Left renal pelvis (tissue), 4 donors: ENCODE results near the gene FGD5. TPM values are rescaled to one million over a fixed set of nuclear protein-coding genes. Genes with fewer than 3 reads are reported as not detected.

Source experiments
- DNase-seq, 4 donors: peaks; one replicate each; pipeline ENCODE4 v3.0.0-alpha.2; 2013; ENCODE audit warnings: low read depth in 4 of 4, low spot score in 3 of 4
- polyA plus RNA-seq, 4 donors: library from polyadenylated mRNA; unstranded; fragments of 120-200 nt; gene quantifications; one replicate each; pipeline ENCODE4 v1.2.1, GENCODE V29; 2013; ENCODE audit not compliant: insufficient read length in 4 of 4

Gene FGD5
- polyA plus RNA-seq, 4 donors, result 21.6 to 37.3 (median 23.1) TPM

- DNase-seq, result no peak
Observed at GRCh38 chr3:14786369-14786768, 32.4 kb upstream of the FGD5 start.

DNA sequence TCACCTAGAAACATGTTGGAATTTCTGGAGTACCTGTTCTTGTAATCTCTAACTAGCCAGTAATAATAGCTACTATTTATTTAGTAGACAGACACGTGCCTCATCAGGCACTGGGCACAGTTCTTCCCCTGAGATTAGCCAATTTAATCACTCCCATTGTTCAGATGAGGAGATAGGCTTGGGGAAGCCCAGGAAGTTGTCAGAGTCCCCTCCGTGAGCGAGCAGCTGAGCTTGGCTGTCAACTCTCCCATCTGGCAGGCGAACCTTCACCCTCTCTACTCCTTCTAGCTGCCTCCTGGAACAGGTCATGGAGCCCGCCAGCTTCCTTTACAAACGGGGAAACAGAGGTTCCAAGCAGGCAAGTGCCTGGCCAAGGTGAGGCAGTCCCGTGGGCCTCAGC is 31.1 kb upstream of the FGD5 start:
- no peak for DNase-seq

DNA sequence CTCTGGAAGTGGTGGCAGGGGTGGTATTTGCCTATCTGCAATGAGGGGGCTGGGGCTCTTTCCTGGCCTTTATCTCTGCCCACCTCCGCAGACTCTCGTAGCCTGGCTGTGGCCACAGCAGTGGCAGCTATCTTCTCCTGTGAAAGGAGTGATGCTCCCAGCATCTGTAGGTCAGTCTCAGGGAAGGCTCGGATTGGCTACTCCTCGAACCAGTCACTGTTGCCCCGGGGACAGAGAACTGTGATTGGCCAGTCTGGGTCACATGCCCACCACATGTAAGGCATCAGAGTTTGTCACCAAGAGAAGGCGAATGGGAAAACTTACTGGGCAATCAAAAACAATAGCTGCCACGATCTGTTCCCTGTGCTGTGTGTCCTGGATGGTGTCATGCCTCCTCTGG is 30.1 kb upstream of the FGD5 start:
- no peak for DNase-seq

DNA sequence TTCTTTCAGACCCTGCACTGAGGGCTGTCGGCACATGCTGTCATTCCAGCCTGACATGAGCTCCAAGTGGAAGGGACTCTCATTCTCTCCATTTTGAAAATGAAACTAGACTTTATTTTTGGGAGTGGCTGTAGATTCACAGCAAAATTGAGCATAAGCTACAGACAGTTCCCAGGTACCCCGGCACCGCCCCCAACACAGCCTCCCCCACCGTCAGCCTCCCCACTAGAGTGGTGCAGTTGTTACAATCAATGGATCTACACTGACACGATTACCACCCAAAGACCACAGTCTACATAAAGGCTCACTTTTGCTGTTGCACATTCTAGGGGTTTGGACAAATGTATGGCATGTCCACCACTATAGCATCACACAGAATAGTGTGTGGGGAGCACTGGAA is 29.5 kb upstream of the FGD5 start:
- no peak for DNase-seq

- DNase-seq, result no peak
Observed at GRCh38 chr3:14789640-14790285, 29.0 kb upstream of the FGD5 start.

DNA sequence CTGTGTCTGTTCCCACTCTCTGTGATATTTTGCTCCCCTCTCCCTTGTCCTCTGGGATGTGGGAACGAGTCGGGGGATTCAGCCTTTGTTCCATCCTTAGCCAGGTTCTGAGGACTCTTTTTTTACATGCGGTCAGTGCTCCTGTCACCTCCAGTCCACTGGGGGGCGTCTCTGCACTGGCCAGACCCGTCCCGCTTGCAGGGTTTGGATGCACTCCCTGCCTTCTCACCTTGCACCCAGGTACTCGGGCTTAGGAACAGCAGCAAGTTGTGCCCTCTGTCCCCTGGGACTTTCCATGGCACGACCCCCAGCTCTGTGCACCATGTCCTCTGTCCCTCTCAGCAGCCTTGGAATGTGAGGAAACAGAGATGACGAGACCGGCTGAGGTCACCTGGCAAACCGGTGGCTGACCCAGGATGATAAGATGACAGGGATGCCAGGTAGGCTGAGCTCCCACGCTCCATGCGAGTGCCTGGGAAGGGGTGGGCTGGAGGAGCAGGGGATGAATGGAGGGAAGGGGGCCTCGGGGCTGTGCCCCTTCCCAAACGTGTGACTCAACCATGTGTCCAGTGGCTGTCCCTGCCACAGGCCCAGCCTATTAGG is 27.3 kb upstream of the FGD5 start:
- no peak for DNase-seq

DNA sequence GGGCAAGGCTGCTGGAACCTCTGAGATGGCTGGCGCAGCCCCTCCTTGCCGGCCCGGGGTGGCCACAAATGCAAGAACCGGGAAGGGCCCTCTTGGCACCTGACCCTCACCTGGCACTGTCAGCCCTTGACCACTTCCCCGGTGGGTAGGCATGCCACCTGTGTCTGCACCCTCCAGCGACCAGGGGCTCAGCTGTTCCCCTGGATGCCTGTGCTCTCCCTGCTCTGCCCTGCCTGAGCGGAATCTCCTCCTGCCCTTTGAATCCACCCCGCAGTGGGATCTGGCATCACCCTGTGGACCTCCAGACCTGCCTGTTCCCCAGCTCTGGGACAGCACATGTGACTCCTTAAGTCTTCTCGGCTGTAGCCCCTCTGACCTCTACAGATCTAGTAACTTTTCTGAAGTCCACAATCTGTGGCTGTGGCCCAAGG is 26.1 kb upstream of the FGD5 start:
- no peak for DNase-seq

GRCh38 chr3:14793126-14793857 is 25.5 kb upstream of the FGD5 start:
- DNase-seq, result no peak

- DNase-seq, result no peak
Observed at GRCh38 chr3:14793858-14794234, 24.9 kb upstream of the FGD5 start.

- DNase-seq, result no peak
Observed at GRCh38 chr3:14794435-14794834, 24.3 kb upstream of the FGD5 start.

GRCh38 chr3:14795996-14796395 is 22.8 kb upstream of the FGD5 start:
- no peak for DNase-seq

DNA sequence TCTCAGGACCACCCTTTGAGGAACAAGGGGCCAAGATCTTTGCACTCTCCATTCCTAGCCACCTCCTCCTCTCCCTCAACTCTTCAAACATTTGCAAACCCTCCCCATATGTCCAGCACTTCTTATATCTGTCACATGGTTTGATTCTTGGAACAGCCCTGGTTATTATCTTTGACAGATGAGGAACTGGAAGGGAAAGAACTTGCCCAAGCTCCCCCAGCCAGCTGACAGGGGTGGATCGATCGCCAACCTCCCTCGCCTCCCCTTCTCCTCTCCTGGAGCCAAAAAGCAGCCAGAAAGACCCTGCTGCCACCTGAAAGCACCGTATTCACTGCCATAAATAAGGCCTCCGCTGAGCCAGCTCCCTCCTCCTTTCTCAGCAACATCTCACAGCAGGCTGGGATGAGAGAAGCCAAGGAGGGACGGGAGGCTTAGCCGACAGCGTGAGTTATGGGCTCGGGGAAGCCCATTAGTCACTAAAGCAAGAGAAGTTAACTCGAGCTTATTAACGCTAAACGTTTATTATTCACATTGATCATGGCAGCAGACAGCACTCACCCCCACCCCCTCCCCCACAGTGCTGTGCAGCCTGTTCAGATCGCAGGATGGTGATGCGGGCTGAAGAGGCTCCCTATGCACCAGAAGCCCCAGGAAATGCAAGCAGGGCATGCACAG is 22.2 kb upstream of the FGD5 start:
- DNase-seq, result no peak

- no peak for DNase-seq
Observed at GRCh38 chr3:14797731-14798130, 21.0 kb upstream of the FGD5 start.

DNA sequence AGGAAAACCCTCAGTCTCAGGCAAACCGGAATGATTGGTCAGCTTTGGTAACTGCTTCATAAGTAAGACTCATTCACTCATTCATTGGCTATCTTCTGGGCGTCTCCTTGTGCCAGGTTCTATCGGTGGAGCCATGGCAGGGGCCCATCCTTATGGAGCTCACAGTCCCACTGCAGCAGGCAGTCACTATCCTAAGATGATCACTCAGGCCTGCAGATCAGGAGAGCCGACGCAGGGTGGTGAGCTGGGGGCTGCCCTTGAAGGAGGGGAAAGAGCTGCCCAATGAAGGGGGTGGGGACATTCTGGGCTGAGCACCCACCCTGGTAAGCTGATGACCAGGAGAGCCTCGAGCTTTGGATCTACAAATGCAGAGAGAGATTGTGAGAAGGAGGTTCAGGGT is 20.5 kb upstream of the FGD5 start:
- no peak for DNase-seq

DNA sequence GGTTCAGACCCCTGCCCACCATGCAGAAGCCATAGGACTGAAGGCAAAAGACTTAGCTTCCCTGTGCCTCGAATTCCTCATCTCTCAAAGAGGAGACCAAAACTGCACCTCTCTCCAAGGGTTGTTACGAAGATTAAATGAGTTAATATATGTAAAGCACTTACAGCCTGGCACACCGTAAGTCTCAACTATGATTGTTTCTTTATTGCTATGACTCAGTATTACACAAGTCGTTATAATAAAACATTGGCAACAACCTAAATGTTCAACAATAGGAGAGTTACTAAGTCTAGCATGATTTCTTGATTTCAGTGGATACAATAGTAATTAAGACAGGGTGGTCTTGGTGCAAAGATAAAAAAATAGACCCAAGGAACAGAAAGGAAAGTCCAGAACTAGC is 19.6 kb upstream of the FGD5 start:
- DNase-seq, result no peak

GRCh38 chr3:14801031-14801430 is 17.7 kb upstream of the FGD5 start:
- DNase-seq, result no peak

DNA sequence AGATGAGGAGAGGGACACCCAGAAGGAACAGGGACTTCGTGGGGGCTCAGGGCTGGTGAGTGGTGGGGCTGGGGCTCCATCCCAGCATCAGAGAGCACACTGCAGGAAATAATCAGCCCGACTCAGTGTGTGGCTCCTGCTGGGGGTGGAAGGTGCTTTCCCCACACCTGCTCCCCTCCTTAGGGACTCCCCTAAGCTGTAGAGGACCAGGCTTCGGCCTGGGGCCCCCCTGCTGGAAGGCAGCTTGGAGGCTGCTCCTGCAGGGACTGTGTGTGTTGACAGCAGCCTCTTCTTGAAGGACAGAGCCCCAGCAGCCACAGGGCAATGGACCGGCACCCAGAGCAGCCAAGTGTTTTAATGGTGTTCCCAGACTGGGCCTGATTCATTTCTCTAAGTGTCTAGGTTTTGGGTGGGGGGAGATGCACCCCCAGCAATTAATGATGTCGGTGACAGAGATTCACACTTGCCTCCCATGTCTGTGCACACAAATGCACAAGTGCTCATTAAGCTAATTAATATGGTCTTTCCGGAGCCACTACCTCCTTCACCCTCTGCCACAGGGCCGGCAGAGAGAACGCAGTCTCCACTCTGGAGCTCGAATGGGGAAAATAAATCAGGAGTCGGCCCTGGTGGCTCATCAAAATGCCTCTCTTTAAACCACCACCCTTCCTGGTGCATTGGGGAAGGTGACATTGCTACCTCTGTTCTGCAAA is 16.9 kb upstream of the FGD5 start:
- no peak for DNase-seq

DNA sequence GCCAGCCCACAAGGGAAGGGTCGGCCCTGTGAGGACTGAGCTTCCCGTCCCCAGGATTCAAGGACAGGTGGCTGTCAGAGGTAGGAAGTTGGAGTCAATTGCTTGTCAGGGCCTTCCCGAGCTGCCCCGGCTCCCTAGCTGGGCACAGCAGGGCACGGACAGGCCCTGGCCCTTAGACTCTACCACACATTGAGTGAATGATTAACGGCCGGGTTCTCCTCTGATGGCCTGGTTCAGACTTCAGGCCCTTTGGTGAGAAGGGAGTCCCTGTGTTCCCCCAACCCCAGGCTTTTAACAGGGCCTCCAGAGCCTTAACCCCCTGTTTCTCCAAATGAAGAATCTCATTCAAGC is 16.4 kb upstream of the FGD5 start:
- no peak for DNase-seq

DNA sequence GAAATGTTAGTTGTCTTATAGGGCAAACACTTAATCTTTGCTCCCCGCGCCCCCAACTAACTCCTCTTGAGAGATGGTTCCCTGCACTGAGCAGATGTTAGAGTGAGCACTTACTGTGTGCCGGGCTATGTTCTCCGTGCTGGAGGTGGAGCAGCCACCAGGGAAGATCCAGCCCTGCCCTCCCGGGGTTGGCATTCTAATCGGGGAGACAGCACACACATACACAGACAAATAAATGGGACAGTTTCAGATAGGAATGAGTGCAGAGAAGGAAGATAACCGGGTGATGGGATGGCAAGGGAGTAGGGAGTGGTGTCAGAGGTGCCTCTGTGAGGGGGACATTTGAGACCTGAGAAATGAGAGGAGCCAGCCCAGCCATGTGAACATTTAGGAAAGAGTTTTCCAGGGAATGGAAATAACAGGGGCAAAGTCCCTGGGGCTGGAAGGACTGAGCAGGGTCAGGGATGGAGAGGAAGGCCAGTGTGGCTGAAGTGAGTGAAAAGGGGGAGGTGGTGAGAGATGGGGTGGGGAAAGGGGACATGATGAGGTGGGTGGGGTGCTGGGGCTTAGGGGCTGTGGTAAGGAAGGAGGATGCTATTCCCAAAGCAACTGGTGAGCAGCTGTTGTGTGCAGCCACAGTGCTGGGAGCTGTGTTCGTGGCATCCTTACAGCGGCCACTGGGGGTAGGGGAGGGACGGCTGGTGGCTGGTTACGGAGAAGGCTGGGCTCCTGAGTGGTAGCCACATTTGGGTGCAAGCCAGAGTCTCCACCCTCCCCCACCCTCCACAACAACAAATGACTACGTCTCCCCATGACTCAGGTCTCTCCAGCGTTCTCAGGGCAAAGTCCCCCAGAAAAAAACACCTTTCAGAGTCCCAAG is 15.4 kb upstream of the FGD5 start:
- no peak for DNase-seq
